Suppressor macrophage (primary cell): Measurements from ENCODE around the gene HEPN1.

Experiments used
- DNase-seq, 4 experiments: peaks; one replicate each; pipeline ENCODE4 v3.0.0-alpha.2; 2020 to 2022
- total RNA-seq, 17 experiments: gene quantifications; one replicate each; lab custom pipeline; 2026; ENCODE audit warnings: mixed read lengths in 6 of 17, inconsistent platforms in 3 of 17; lab: John Stamatoyannopoulos, UW

Gene HEPN1
- total RNA-seq, result 0 to 0.33 (median 0) reads per million in 17 experiments

DNA sequence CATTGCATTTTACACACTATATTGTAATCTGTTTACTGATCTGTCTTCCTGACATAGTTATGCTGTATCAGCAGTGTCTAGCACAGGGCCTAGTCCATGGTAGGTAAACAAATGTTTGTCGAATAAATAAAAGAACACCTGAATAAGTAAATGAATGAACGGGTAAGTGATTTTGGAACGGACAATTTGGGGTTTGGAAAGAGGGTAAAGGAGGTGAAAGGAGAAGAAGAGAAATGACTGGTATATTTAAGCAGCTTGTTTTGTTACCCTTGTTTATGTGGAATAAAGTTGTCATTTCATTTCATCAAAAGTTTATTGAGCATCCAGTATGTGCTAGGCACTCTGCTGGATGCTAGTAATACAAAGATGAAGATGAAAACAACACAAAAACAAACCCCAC, at the start of gene HEPN1:
Gene HEPN1, plus strand, starts transcription at position 301 of the 400 bp plus-strand sequence.
- DNase-seq, result no peak

DNA sequence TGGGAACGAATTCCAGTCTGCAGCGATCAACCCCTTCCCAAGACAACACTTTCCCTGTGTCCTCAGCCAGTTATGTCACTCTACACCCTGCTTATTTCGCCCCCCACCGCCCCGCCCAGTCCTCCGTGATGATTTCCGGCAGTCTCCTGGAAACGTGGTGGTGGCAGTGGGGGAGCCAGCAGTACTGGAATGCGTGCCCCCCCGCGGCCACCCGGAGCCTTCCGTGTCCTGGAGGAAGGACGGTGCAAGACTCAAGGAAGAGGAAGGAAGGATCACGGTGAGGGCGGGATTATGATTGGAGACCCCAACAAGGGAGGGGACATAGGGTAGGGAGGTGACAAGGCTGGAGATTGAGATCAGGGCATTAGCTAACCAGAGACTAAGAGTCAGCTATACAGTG, 49.7 kb upstream of the HEPN1 start:
- DNase-seq, result no peak

DNA sequence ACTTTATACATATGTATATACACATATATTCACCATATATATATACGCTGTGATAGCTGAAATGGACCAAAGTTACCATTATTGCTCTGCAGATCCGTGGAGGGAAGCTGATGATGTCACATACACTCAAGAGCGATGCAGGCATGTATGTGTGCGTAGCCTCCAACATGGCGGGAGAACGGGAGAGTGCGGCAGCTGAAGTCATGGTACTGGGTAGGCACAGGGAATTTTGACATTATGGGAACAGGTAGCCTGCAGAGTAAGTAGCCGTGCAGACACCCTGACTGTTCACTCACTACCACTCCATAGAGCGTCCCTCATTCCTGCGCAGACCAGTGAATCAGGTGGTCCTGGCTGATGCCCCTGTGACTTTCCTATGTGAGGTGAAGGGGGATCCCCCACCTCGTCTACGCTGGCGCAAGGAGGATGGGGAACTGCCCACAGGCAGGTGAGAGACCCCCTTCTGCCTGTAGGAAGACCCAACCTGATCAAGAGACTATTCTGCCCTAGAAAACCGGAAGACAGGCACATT, 49.1 kb upstream of the HEPN1 start:
- DNase-seq, result no peak

DNA sequence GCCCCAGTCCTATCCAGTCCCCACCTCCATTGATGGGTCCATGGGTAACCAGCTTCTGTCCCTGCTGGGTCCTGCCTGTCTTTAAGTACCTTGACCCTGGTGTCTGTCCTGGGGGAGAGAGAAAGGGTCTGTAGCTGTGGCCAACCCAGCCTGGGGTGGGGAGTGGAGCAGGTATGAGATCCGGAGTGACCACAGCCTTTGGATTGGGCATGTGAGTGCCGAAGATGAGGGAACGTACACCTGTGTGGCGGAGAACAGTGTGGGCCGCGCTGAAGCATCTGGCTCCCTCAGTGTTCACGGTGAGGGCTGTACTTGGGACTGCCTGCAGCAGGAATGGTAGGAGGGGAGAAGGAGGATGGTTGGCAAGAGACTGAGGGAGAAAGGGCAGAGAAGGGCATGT, 48.6 kb upstream of the HEPN1 start:
- no peak for DNase-seq

DNA sequence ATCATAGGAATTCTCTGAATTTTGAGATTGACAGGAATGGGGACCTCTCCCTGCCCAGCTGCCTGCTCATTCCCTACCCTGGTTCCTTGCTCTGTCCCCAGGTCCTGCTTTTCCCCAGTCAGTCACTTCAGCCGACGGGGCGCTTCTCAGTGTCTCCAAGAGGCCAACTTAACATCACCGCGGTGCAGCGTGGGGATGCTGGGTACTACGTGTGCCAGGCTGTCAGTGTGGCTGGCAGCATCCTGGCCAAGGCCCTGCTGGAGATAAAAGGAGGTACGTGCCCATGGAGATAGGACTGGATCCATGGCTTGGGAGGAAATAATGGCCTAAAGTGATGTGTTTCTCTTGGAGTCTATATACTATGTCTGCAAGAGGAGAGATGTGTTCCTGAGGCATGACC, 46.8 kb upstream of the HEPN1 start:
- DNase-seq, result no peak

DNA sequence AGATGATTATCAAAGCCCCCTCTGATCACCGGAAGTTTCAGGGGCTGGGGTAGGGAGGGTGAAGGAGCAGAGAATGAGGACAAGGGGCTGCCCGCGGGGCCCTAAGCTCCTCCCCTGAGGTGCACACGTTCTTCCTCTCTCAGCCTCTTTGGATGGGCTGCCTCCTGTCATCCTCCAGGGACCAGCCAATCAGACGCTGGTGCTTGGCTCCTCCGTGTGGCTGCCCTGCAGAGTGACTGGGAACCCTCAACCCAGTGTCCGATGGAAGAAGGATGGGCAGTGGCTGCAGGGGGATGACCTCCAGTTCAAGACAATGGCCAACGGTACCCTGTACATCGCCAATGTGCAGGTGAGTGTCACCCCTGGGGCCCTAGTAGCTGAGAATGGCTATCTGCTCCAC, 46.3 kb upstream of the HEPN1 start:
- no peak for DNase-seq

DNA sequence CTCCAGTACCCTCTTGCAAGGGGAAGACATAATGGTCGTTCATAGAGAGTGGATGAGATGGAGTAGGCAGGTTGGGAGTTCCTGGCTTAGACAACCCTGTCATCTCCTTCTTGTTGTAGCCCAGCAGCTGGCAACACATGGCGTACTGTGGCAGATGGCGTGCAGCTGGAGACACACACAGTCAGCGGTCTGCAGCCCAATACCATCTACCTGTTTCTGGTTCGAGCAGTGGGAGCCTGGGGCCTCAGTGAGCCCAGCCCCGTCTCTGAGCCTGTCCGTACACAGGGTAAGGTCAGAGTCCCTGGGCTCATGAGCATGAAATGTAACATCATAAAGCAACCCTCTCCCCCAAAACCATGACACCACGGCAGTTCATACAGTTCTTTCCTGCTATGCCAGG, 45.1 kb upstream of the HEPN1 start:
- DNase-seq, result no peak

DNA sequence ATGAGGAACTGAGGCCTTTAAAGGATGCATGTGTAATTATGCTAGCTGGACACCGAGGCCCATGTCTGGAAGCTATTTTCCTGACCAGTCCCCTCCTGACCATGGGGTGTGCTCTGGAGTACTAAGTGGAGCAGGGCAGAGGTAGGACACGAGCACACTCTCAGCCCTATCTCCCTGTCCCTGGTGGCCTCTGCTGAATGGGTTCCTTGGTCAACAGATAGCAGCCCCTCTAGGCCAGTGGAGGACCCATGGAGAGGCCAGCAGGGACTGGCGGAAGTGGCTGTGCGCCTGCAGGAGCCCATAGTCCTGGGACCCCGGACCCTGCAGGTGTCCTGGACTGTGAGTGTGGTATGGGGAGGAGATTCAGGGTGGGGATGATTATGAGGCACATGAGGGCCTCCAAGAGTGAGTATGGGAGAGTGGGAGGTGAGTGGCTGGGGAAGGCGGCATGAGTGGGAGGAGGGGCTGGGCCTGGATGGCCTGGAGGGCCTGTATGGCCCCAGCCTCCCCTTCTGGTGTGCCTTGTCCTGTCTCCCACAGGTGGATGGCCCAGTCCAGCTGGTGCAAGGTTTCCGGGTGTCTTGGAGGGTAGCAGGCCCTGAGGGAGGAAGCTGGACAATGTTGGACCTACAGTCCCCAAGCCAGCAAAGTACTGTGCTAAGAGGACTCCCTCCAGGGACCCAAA, 44.3 kb upstream of the HEPN1 start:
- DNase-seq, result no peak

DNA sequence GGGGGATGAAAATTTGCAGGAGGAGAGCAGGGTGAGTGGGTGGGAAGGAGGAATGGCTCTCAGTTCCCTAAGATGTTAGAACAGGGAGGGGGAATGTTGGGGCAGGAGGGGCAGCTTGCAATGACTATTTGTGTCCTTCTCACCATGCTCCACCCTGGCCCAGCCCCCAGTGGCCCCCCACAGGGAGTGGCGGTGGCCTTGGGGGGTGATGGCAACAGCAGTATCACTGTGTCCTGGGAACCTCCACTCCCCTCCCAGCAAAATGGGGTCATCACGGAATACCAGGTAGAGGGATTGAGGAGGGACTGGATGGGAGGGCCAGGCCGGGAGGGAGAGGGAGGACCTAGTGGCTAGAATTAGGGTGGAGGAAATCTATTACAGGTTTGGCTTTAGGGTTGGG, 43.6 kb upstream of the HEPN1 start:
- no peak for DNase-seq

DNA sequence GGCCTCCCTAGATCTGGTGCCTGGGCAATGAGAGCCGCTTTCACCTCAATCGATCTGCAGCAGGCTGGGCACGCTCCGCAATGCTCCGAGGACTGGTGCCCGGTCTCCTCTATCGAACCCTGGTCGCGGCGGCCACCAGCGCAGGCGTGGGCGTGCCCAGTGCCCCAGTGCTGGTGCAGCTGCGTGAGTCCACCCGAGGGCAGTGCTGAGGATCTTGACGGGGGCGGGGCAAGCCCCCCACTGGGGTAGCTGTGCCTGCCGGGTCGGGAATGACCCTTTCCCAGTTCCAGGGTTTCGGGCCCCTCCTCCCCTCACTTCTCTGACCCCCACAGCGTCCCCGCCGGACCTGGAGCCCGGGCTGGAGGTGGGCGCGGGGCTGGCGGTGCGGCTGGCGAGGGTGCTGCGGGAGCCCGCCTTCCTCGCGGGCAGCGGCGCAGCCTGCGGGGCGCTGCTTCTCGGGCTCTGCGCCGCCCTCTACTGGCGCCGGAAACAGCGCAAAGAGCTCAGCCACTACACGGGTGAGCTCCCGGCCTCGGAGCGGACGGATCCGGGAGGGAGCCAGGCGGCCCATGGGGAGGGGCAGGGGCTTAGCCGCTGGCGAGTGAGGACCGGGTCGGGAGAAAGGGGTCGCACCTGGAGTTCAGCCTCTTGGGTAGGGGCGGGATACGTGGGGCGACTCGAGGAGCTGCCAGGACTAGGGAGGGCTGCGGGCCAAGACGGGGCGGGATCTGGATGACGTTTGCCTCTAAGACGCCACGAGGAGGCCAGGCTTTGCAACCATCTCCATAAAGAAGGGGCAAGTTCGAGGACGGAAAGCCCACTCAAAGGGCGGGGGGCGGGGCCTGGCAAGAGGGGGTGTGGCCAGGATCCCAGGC, 42.9 kb upstream of the HEPN1 start:
- DNase-seq, result peak; percentile 81 to 92 (median 88)

DNA sequence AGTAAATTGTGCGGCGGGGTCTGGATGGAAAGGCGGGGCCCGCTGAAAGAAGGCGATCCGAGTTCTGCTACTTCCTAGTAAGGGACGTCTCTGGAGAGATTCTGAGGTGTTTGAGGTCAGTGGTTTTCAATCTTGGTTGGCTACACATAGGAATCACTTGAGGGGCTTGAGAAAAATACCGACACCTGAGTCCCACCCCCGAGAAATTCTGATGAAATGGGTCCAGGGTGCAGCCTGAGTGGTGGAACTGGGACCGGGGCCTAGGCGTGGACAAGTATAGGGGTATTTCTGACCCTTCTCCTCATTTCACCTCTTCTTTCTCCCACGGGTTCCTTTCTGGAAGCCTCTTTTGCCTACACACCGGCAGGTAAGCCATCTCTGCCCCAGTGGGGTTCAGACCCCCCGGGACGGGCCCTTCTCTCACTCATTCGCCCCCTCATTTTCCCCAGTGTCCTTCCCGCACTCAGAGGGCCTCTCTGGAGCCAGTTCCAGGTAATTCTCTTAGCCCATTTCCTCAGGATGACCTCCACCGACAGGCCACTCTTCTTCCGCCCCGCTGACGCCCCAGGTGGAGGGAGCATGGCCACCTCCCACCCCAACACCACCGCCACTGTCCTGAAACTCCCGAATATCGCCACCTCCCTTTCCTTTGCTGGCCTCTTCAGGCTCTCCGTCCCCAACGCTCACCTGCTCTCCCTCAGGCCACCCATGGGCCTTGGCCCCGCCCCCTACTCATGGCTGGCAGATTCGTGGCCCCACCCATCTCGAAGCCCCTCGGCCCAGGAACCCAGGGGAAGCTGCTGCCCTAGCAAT, 42.0 kb upstream of the HEPN1 start:
- no peak for DNase-seq

DNA sequence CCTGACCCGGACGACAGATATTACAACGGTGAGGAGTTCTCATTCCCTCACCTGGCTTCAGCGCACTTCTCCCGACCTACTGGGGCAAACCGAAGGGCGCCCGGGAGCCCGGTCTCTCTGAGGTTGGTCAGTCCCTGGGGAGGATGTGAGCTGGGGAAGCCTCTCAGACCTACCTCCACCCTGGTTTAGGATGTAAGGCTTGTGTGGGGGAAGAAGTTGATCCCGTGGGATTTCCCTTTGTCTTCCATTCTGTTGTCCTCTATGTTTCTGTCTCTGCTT, 41.5 kb upstream of the HEPN1 start:
- DNase-seq, result no peak

DNA sequence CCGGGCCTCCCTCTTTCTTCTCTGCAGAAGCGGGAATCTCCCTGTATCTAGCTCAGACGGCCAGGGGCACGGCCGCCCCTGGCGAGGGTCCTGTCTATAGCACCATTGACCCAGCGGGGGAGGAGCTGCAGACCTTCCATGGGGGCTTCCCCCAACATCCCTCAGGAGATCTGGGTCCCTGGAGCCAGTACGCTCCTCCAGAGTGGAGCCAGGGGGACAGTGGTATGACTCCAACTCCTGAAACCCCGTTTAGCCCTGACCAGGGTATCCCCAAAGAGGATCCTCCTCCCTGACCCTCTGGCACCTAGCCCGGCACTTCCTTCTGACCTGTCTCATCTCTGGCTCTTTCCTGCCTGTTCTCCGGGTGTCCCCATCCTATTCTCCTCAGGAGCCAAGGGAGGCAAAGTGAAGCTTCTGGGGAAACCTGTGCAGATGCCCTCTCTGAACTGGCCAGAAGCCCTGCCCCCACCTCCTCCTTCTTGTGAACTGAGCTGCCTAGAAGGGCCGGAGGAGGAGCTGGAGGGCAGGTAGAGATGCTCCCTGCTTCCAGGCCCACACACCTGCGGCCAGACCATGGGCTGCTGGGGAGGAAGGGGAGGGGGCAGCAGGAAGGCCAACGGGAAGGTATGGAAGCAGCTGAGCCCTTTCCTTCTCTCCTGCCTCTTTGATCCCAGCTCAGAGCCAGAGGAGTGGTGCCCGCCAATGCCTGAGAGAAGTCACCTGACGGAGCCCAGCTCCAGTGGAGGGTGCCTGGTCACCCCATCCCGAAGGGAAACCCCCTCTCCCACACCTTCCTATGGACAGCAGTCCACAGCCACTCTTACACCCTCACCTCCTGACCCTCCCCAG, 40.9 kb upstream of the HEPN1 start:
- DNase-seq, result no peak

DNA sequence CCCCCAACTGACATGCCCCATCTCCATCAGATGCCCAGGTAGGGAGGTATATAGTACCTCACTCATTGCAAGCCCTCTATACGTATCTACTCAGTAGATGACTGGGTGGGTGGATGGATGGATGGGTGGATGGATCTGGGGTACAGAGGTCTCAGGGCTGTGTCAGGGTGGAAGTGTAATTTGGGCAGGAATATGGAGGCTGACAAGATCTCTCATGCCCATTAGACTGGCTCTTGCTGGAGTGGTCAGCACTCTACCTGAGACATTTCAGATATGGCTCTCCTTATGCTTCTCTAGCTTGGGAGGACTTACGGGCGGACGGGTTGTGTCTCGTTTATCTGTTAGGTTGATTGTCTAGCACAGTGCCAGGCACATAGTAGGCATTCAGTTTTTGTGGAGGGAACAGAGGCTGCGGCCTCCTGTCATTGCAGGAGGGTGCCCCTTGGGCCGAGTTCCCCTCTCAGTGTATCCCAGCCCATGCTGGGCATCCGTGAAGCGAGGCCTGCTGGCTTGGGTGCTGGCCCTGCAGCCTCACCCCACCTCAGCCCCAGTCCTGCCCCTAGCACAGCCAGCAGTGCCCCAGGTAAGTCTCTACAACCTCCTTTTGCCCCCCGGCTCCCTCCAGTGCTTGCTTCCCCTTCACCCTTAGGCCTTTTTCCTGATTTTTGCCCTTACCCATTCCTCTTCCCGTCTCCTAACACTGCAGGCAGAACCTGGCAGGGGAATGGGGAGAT, 40.1 kb upstream of the HEPN1 start:
- no peak for DNase-seq

DNA sequence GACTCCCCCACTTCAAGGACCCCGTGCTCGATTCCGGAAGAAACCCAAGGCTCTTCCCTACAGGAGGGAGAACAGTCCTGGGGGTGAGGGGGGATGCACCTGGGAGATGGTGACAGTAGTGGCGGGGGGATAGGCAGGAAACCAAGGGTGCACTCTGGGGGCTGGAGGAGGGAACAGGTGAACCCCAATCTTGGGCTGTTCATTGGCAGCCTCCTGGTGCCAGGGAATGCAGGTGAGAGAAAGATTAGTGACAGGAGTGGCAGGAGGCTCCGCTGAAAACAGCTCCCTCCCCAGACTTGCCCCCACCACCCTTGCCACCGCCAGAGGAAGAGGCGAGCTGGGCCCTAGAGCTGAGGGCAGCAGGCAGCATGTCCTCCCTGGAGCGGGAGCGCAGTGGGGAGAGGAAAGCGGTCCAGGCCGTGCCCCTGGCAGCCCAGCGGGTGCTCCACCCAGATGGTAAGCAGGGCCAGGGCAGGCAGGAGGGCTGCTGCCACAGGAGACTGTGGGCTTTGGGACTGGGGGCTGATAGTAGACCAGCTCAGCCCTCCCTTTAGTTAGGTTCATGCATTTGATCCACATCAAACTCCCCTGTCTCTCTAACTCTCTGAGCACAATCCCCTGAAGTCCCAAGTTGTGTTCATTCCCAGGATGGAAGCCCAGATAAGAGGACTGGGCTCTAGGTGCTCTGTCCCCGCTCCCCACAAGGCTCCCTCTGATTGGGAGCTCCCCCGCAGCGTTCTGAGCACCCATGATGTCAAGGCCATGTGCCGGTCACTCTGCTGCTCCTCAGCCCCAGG, 39.4 kb upstream of the HEPN1 start:
- DNase-seq, result no peak

DNA sequence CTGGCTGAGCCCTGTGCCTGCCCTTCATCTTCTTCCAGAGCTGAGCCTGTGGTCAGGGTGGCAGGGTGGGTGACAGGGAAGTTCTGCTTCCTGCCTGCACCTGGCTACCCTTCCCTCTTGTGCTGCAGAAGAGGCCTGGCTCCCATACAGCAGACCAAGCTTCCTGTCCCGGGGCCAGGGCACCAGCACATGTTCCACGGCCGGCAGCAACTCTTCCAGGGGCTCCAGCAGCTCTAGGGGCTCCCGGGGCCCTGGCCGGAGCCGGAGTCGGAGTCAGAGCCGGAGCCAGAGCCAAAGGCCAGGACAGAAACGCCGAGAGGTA, 38.8 kb upstream of the HEPN1 start:
- peak in 1 of 4 experiments; percentile 18 for DNase-seq

DNA sequence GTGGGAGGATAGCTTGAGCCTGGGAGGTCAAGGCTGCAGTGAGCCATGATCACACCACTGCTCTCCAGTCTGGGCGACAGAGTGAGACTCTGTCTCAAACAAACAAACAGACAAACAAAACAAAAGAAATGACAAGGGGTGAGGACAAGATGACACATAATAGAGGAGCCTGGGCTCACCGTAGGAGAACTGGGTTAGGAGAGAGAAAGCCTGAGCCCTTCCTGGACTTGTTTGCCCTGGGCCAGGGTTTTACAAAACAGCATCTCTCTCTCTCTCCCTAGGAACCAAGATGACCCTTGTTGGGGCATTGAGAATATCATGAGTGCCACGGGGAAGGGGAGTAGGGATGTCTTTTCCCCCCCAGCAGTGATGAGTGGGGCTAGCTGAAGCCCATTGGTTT, 38.1 kb upstream of the HEPN1 start:
- no peak for DNase-seq

DNA sequence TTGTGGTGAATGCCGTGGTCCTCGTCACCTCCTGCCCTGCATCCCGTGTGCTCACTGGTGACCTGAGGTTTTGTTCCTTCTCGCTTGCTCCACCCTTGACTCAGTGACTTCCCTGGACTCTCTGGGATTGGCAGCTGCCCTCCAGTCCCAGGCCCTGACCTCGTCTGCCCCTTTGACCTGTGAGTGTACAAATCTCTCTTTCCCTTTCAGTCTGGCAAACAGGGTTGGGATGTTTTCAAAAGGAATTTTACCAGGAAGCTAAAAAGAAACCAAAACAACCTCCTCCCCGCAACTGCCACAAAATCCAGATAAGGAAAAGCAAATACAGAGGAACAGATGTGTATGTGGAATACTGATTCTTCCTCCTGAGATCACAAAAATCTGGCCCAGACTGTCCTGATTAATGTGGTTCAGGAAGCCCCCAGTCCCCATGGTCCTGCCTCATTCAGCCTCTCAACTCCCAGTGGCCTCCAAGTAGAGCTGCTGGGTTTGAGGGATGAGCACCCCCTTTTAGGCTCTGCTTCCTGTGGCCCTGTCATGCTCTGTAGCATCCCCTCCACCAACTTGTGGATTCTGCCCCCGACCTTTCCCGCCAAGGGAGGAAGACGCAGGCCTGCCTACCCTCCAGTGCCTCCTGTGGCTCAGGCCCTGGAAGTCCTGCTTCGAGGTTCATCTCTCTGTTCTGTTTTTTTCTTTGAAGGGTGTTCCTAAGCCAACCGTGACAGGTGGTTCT, 36.5 kb upstream of the HEPN1 start:
- DNase-seq, result no peak

DNA sequence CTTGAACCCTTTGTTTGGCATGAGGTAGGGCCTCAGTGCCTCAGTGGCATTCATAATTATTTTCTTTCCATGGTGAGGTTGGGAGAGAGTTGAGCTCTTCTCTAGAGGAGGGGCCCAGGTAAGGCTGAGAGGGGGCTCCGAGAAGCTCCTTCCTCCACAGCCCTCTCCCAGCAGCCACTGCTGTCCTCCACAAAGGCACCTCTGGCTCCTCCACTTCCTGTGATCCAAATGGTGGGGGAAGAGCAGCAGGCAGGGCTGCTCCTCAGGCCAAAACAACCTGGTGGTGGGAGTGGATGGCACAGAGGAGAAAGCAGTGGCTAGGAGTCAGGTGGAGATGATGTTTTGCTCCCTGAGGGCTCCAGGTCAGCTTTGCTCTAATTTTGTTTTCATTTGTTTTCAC, 34.7 kb upstream of the HEPN1 start:
- DNase-seq, result no peak

DNA sequence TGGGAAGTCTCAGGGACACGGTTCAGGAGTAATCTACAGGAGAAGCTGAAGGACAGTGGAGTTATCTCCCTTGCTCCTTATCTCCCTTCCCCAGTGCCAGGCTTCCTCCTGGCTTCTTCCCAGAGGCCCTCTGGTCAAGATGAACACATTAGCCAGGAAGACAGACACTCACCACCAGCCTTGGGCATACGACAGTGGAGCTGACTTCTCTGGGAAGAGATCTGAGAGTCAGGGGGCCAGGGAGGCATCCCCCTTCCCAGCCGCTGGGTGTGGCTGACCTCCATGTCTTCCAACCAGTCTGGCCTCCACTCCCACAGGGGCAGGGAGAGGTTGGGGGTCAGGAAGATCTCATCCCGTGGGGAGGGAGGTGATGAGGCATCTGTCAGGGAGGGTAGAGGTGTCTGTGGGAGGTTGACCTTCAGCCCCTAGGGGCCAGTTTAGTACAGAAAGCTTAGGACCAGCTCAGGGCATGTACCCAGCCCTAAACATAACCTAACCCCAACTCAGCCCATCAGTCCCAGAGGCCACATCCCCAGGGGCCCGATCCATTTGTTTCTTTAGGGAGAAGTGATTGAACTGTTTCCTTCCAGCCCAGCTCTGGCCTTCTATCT, 34.1 kb upstream of the HEPN1 start:
- DNase-seq, result no peak
